RPMI7951 (cell line): ENCODE data around the gene ITPA. TPM values are rescaled to one million over a fixed set of nuclear protein-coding genes. Genes with fewer than 3 reads are reported as not detected.
"Not testable (repeated sequence)": the region's sequence is repeated elsewhere in the genome, so short reads cannot be mapped to it uniquely, and the experiment has no call there.

Experiments used
- DNase-seq: peaks from one replicate; pipeline ENCODE4 v3.0.0-alpha.2; 2012; ENCODE audit warnings: low read depth
- total RNA-seq: library from RNA; depleted of rRNA; stranded (reverse); fragments of >200 nt; shearing (Covaris generic); gene quantifications from 2 replicates; pipeline ENCODE4 v1.2.3, GENCODE V29; 2014

ITPA gene
- total RNA-seq, 1 experiment from 2014 or later, result 112 TPM

GRCh38 chr20:3173610-3174441 lies 35.5 kb upstream of the ITPA start:
- DNase-seq, result peak; percentile 85

GRCh38 chr20:3174442-3175261 lies 34.6 kb upstream of the ITPA start:
- peak; percentile 12 for DNase-seq

- DNase-seq, result no peak
Measured at GRCh38 chr20:3175270-3175669, 34.0 kb upstream of the ITPA start.

- no peak for DNase-seq
Measured at GRCh38 chr20:3177746-3178485, 31.4 kb upstream of the ITPA start.

- no peak for DNase-seq
Measured at GRCh38 chr20:3180319-3180718, 29.0 kb upstream of the ITPA start.

- no peak for DNase-seq
Measured at GRCh38 chr20:3181270-3181669, 28.0 kb upstream of the ITPA start.

GRCh38 chr20:3182429-3182828 lies 26.9 kb upstream of the ITPA start:
- DNase-seq, result not testable (repeated sequence)

- DNase-seq, result no peak
Measured at GRCh38 chr20:3183896-3184612, 25.2 kb upstream of the ITPA start.

GRCh38 chr20:3187861-3188260 lies 21.4 kb upstream of the ITPA start:
- not testable (repeated sequence) for DNase-seq

- DNase-seq, result no peak
Measured at GRCh38 chr20:3188823-3189413, 20.4 kb upstream of the ITPA start.

- DNase-seq, result no peak
Measured at GRCh38 chr20:3189561-3190131, 19.7 kb upstream of the ITPA start.

- no peak for DNase-seq
Measured at GRCh38 chr20:3190681-3191111, 18.6 kb upstream of the ITPA start.

GRCh38 chr20:3192226-3193015 lies 16.9 kb upstream of the ITPA start:
- DNase-seq, result no peak

- no peak for DNase-seq
Measured at GRCh38 chr20:3193806-3194616, 15.3 kb upstream of the ITPA start.

GRCh38 chr20:3194617-3195280 lies 14.5 kb upstream of the ITPA start:
- DNase-seq, result no peak

GRCh38 chr20:3195590-3196237 lies 13.6 kb upstream of the ITPA start:
- no peak for DNase-seq

- no peak for DNase-seq
Measured at GRCh38 chr20:3199206-3199605, 10.1 kb upstream of the ITPA start.
